IPS DF 6.9 (cell line): ENCODE data around the gene FKBP14.

Experiments used
- DNase-seq: peaks from one replicate; pipeline ENCODE4 v3.0.0-alpha.2; 2013; ENCODE audit warnings: low read depth, low spot score
- H3K27ac ChIP-seq: one replicate; pipeline ENCODE4 v1.5.1; 2013; ENCODE audit warnings: low read length, control low read depth
- H3K27me3 ChIP-seq: 2 replicates; pipeline ENCODE4 v1.6.1; 2013; ENCODE audit warnings: mild to moderate bottlenecking, low read length; ENCODE audit not compliant: control insufficient read depth, insufficient read depth
- H3K36me3 ChIP-seq: 2 replicates; pipeline ENCODE4 v1.6.1; 2013; ENCODE audit warnings: low read length; ENCODE audit not compliant: control insufficient read depth, insufficient read depth
- H3K4me1 ChIP-seq: 2 replicates; pipeline ENCODE4 v1.6.1; 2013; ENCODE audit warnings: low read length; ENCODE audit not compliant: control insufficient read depth, insufficient read depth
- H3K4me3 ChIP-seq: 2 replicates; pipeline ENCODE4 v1.5.1; 2013; ENCODE audit warnings: mild to moderate bottlenecking, low read length
- H3K9me3 ChIP-seq: 2 replicates; pipeline ENCODE4 v1.6.1; 2013; ENCODE audit warnings: low read length, inconsistent platforms; ENCODE audit not compliant: control insufficient read depth, insufficient read depth
- WGBS: extraction: QIAGEN DNeasy Blood & Tissue Kit; methylation state at CpG from one replicate; pipeline ENCODE4 v1.1.7; 2013; ENCODE audit warnings: mixed read lengths, missing lambda C conversion rate; ENCODE audit not compliant: insufficient read length, insufficient coverage; 5-methylcytosine and 5-hydroxymethylcytosine counted together

The FKBP14 gene

DNA sequence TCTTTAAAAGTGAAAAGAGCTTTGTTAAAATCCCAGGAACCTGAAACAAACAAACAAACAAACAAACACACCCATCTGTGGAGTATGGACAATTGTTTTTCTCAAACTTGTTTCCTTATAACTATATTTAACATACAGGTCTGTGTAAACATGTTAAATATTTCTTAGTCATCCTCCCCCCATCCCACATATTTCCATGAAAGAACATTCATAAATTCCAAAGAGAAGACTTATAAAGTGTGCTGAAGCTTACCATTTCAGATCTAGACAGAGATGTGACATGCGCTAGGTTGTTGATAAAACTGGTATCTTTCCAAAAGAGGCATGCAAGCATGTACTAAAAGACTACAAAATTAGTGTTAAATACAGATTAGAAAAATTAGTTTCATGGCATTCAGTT lies 6.5 kb downstream of the FKBP14 start:
- H3K9me3 ChIP-seq = no peaks in the 10 kb centered on the region
- no peaks in the 10 kb centered on the region for H3K4me1 ChIP-seq
- no peak overlapping the region for H3K27ac ChIP-seq
- no peaks in the 10 kb centered on the region for H3K27me3 ChIP-seq
- no peak for DNase-seq
- H3K36me3 ChIP-seq = no peaks in the 10 kb centered on the region
- no CpG with 5 or more reads among the region's 1 CpG for WGBS
- H3K4me3 ChIP-seq = no peak overlapping the region

- no peak overlapping the region for H3K4me3 ChIP-seq
- no peaks in the 10 kb centered on the region for H3K9me3 ChIP-seq
- no CpG with 5 or more reads among the region's 1 CpG for WGBS
- H3K36me3 ChIP-seq = no peaks in the 10 kb centered on the region
- H3K27ac ChIP-seq = no peak overlapping the region
- no peak for DNase-seq
- no peaks in the 10 kb centered on the region for H3K27me3 ChIP-seq
- no peaks in the 10 kb centered on the region for H3K4me1 ChIP-seq
These were observed 7.1 kb downstream of the FKBP14 start for GRCh38 chr7:30019387-30019786.

DNA sequence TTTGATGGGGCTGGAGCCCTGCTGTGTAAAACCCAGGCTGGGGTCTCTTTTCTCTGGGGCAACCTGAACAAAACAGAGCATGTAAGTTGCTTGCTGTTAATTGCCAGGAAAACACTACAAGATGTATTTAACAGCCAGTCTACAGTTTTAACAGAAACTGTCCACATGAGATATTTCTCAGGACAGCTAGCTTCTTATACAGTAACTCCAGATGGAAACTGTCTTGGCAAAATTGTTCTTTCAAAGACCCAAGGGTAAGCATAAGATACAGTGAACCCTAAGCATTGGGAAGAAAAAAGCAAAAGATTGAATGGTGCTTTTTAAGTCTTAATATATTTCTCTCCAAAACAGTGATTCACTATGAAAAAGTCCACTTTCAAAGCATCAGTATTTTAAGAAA lies 8.1 kb downstream of the FKBP14 start:
- H3K27ac ChIP-seq = no peak overlapping the region
- DNase-seq = no peak
- no peaks in the 10 kb centered on the region for H3K9me3 ChIP-seq
- H3K36me3 ChIP-seq = no peaks in the 10 kb centered on the region
- no peak overlapping the region for H3K4me3 ChIP-seq
- no peaks in the 10 kb centered on the region for H3K27me3 ChIP-seq
- H3K4me1 ChIP-seq = no peaks in the 10 kb centered on the region

DNA sequence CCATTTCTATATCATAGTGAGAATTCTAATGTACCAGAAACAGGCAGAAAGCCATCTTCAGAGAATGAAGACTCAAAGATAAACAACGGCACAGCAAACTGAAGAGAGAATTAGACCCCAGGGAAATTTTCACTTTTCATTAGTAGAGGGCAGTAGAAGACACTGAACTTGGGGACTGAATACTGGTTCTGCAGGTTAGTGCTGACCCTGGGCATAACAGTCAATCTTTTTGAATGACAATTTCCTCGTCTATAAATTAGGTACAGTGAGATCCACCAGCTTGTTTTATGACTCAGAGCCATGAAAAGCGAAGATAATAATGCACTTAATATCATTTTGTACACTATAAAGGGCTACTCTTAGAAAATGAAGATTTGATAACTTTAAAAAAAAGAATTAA lies 13.7 kb downstream of the FKBP14 start:
- Histone ChIP-seq H3K4me3 (no peak overlapping the region), H3K9me3 (no peaks in the 10 kb centered on the region), H3K36me3 (no peaks in the 10 kb centered on the region), H3K27me3 (no peaks in the 10 kb centered on the region), H3K27ac (no peak overlapping the region), H3K4me1 (no peaks in the 10 kb centered on the region)
- WGBS = no CpG with 5 or more reads among the region's 3 CpGs
- DNase-seq = no peak

GRCh38 chr7:30010021-30010420 lies 16.5 kb downstream of the FKBP14 start:
- Histone ChIP-seq H3K27ac (no peak overlapping the region), H3K27me3 (no peaks in the 10 kb centered on the region), H3K36me3 (no peaks in the 10 kb centered on the region), H3K4me1 (no peaks in the 10 kb centered on the region), H3K9me3 (no peaks in the 10 kb centered on the region), H3K4me3 (no peak overlapping the region)
- WGBS = 100% methylated on average over 3 of the region's 6 CpGs
- no peak for DNase-seq

DNA sequence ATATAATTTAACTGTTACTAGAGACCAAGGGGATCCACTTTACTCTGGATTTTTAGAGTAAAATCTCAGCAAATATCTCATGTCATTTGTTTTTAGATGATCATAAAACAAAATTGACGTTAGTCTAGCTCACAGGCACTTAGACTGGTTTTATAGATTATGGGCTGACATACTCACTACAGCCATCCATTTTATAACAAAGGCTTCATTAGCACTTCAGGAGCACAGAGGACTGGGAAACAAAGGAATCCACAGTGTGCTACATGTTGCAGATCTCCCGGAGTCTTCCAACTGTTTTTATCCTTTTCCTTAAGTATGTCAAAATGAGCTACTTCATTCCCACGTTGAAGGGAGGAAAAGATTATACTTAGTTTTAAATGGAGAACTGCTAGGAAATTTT lies 21.0 kb downstream of the FKBP14 start:
- Histone ChIP-seq H3K9me3 (no peaks in the 10 kb centered on the region), H3K27ac (no peak overlapping the region), H3K4me1 (no peaks in the 10 kb centered on the region), H3K27me3 (no peaks in the 10 kb centered on the region), H3K4me3 (no peak overlapping the region), H3K36me3 (no peaks in the 10 kb centered on the region)
- no CpG with 5 or more reads among the region's 3 CpGs for WGBS
- no peak for DNase-seq

DNA sequence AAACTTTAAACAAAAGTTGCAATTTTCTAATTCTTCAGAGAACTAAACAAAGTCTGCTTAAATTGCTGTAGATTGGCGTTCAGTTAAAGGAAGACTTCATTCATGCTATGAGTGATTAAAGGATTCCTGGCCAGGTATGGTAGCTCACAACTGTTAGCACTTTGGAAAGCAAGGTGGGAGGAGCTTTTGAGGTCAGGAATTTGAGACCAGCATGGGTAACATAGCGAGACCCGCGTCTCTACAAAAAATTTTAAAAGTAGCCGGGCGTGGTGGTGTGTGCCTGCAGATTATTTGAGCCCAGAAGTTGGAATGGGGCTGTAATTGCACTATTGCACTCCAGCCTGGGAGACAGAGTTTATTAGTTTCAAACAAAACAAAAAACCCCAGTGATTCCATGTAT lies 23.4 kb downstream of the FKBP14 start:
- Histone ChIP-seq H3K27me3 (no peaks in the 10 kb centered on the region), H3K4me1 (no peaks in the 10 kb centered on the region; the same call in 1 of the 2 replicates), H3K4me3 (no peak overlapping the region), H3K36me3 (no peaks in the 10 kb centered on the region), H3K9me3 (no peaks in the 10 kb centered on the region), H3K27ac (no peak overlapping the region)
- no CpG with 5 or more reads among the region's 6 CpGs for WGBS
- DNase-seq = no peak

DNA sequence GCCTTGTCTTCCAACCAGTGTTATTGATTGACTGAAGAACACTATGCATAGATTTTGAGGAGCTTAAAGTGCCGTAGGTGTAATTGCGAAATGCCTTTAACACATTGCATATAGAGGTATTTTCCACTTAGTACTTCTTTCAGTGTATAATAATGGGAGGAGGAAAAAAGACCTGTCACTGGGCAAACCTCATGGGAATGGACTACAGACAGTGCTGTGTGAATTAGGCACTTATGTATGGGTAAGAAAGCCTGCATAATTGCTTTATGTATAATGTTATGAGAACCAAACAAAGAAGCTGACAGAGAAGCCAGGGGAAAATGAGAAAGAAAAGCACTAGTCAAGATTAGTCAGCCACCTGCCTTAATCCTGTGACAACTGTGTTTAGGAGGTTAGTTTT lies 24.5 kb downstream of the FKBP14 start:
- Histone ChIP-seq H3K9me3 (no peaks in the 10 kb centered on the region), H3K4me3 (no peak overlapping the region), H3K4me1 (no peaks in the 10 kb centered on the region; the same call in 1 of the 2 replicates), H3K36me3 (no peaks in the 10 kb centered on the region), H3K27ac (no peak overlapping the region), H3K27me3 (no peaks in the 10 kb centered on the region)
- DNase-seq = no peak
- WGBS = no CpG with 5 or more reads among the region's 2 CpGs

DNA sequence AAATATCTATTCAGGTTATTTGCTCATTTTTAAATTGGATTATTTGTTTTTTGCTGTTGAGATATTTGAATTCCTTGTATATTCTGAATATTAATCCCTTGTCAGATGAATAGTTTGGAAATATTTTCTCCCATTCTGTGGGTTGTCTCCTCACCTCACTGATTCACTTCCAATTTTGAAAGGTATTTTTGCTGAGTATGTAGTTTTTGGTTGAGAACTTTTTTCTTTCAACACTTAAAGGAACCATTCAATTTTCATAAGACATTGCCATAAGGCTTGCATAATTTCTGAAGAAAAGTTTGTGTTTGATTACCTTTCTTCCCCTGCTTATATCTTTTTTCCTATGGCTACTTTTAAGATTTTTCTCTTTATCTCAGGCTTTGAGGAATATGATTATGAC lies 28.0 kb downstream of the FKBP14 start:
- no peak overlapping the region for H3K4me3 ChIP-seq
- H3K27ac ChIP-seq = no peak overlapping the region
- DNase-seq = no peak
- no peaks in the 10 kb centered on the region for H3K27me3 ChIP-seq
- H3K9me3 ChIP-seq = no peaks in the 10 kb centered on the region
- H3K36me3 ChIP-seq = no peaks in the 10 kb centered on the region
- no peaks in the 10 kb centered on the region; the same call in 1 of the 2 replicates for H3K4me1 ChIP-seq

DNA sequence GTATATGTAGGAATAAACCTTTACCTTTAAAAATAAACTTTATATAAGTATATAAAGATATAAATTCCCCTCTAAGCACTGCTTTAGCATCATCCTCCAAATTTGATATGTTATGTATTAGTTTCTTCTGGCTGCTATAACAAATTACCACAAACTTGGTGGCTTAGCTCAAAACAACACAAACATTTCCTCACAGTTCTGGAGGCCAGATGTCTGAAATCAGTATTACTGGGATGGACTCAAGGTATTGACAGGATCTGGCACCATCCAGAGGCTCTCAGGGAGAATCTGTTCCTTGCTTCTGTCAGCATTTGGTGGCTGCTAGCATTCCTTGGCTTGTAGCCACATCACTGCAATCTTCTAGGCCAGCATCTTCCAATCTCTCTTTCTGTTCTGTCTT lies 30.2 kb downstream of the FKBP14 start:
- Histone ChIP-seq H3K4me3 (no peak overlapping the region), H3K27me3 (no peaks in the 10 kb centered on the region), H3K36me3 (no peaks in the 10 kb centered on the region), H3K27ac (no peak overlapping the region), H3K4me1 (no peaks in the 10 kb centered on the region; the same call in 1 of the 2 replicates), H3K9me3 (no peaks in the 10 kb centered on the region)
- no peak for DNase-seq

DNA sequence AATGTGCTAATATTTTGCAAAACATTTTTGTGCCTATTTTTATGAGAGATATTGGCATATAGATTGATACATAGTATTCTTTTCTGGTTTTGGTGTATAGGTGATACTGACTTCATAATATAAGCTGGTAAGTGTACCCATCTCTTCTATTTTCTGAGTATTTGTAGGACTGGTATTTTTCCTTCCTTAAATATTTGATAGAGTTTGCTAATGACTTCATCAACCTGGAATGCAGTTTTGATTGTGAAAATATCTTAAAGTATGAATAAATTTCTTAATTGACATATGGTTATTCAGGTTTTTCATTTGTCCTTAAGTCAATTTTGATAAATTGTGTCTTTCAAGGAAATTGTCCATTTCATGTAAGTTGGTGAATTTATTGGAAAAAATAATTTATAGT lies 30.9 kb downstream of the FKBP14 start:
- no peaks in the 10 kb centered on the region for H3K27me3 ChIP-seq
- DNase-seq = no peak

More for the DNA sequence above, 30.9 kb downstream of the FKBP14 start:
- Histone ChIP-seq H3K36me3 (no peaks in the 10 kb centered on the region), H3K4me3 (no peak overlapping the region), H3K27ac (no peak overlapping the region), H3K4me1 (no peaks in the 10 kb centered on the region; the same call in 1 of the 2 replicates), H3K9me3 (no peaks in the 10 kb centered on the region)
